ENCODE data around the gene EIF2S1. TPM values are rescaled to one million over a fixed set of nuclear protein-coding genes. Genes with fewer than 3 reads are reported as not detected.

The EIF2S1 gene
- polyA plus RNA-seq, 12 donors = 49.3 to 106 (median 93.3) TPM

DNA sequence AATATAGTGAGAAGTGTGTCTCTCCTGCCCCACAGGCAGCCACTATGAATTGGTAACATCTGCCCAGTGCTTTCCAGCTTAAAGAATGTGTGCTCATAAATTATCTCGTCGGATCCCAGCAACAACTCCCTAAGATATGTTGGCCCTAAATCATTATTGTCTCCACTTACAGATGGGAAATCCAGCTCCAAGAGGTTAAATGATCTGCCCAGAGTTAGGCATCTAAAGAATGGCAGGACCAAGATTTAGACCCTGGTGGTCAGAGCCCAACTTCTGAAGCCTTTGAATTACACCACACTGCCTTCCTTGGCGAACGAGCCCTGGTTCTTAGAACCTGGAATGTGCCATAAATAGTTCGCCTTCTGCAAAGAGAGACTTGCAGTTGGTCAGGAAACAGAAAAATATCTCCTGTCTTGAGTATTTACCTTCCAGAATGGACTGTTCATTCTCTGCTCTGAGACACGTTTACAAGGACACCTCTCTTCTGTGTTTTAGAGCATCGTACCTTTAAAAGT, 72.0 kb downstream of the EIF2S1 start:
- DNase-seq = no peak

DNA sequence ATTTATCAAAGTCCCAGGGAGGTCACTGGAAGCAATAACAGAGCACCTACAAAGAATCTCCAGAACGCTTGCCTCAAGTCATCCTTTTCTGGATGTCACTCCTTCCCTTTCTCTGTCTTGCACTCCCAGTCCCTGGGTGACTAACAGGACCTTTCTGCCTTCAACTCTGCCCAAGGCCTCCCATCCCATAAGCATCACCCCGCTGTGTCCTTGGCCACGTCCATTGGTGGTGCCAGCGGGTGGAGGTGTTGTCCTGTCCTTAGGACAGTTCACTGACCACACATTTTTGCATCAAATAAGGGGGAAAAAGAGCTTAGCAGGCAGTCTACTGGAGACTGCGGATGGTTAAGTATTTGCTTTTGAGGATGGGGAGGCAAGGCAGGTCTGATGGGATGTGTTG, 75.5 kb downstream of the EIF2S1 start:
- no peak for DNase-seq

Other genes starting within 250 kb of the EIF2S1 start
- gene GARIN2, start 170.9 kb upstream of the EIF2S1 start, polyA plus RNA-seq (ENCODE audit: insufficient read length in 12 of 12) = under 1 TPM in 10 of 12 donors, not detected in 2; 0.14 to 0.72 (median 0.30) TPM
- 10 to 100 TPM in 11 of 12 donors, not detected in 1; 13.0 to 17.8 (median 15.1) TPM for gene PALS1, start 118.9 kb upstream of the EIF2S1 start, polyA plus RNA-seq (ENCODE audit: insufficient read length in 12 of 12)
- gene ATP6V1D, start 524 bp upstream of the EIF2S1 start, polyA plus RNA-seq (ENCODE audit: insufficient read length in 12 of 12) = 100 to 1,000 TPM in 1 of 12 donors, 10 to 100 TPM in 10, not detected in 1; 48.4 to 106 (median 81.6) TPM
- 1 to 10 TPM in 5 of 12 donors, under 1 TPM in 4, not detected in 3; 0.36 to 8.2 (median 1.1) TPM for gene PLEK2, start 51.8 kb downstream of the EIF2S1 start, polyA plus RNA-seq (ENCODE audit: insufficient read length in 12 of 12)
- gene TMEM229B, start 128.4 kb downstream of the EIF2S1 start, polyA plus RNA-seq (ENCODE audit: insufficient read length in 12 of 12) = under 1 TPM in 10 of 12 donors, not detected in 2; 0.19 to 0.94 (median 0.35) TPM
- 10 to 100 TPM in 2 of 12 donors, 1 to 10 TPM in 8, under 1 TPM in 1, not detected in 1; 1.00 to 13.1 (median 1.7) TPM for gene PLEKHH1, start 173.0 kb downstream of the EIF2S1 start, polyA plus RNA-seq (ENCODE audit: insufficient read length in 12 of 12)
- gene PIGH, start 239.9 kb downstream of the EIF2S1 start, polyA plus RNA-seq (ENCODE audit: insufficient read length in 12 of 12) = 10 to 100 TPM in 10 of 12 donors, not detected in 2; 12.6 to 18.2 (median 15.7) TPM

Measured in muscle of arm (tissue), 12 donors.